ENCODE measurements around the gene JADE3.

DNA sequence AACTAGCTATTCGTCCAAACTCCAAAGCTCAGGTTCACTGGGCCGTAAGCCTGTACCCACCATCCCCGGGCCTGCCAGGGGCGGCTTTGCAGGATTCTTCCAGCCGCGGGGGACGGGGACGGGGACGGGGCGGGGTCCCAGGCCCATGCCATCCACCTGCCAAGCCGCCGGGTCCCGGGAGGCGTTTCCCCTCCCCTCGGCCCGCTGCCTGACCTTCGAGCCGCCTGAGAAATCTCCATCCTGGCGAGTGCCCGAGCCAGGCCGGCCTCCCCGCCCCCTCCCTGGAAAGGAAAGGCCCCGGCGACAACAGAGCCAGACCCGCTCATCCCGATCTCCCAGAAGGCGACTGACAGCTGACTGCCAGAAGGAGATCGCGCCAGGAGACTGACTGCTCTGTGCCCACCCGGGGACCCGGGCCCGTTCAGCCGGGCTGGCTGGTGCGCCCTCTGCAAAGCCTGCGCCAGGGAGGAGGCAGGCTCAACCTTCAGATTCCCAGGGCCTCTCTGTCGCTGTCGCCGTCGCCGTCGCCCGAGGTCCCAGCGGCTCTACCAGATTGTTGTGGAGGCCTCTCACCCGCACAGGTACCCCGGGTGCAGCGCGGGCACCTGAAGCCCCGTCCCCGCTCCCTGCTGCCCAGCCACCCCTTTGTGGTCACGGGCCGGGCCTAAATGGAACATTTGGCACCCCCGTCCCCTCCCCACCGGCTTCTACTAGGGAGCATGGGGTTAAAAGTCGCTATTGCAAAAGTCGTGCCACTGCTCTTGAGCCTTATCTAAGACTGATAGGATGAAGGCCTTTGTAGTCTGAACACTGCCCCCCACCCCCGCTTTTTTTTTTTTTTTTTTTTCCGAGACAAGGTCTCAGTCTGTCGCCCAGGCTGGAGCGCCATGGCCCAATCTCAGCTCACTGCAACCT, 166.2 kb downstream of the JADE3 start, which contains the start of gene RGN:
- TF ChIP-seq POLR2A (IDR thresholded peaks at IDR 0.05) = no peak
- TF ChIP-seq, protein P1, sequence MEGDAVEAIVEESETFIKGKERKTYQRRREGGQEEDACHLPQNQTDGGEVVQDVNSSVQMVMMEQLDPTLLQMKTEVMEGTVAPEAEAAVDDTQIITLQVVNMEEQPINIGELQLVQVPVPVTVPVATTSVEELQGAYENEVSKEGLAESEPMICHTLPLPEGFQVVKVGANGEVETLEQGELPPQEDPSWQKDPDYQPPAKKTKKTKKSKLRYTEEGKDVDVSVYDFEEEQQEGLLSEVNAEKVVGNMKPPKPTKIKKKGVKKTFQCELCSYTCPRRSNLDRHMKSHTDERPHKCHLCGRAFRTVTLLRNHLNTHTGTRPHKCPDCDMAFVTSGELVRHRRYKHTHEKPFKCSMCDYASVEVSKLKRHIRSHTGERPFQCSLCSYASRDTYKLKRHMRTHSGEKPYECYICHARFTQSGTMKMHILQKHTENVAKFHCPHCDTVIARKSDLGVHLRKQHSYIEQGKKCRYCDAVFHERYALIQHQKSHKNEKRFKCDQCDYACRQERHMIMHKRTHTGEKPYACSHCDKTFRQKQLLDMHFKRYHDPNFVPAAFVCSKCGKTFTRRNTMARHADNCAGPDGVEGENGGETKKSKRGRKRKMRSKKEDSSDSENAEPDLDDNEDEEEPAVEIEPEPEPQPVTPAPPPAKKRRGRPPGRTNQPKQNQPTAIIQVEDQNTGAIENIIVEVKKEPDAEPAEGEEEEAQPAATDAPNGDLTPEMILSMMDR (IDR thresholded peaks at IDR 0.05) = no peak

Measured in esophagus squamous epithelium (tissue), 4 donors.